Astrocyte (in vitro differentiated cells and primary cell): ENCODE data around the gene STAP2.

ENCODE experiments used
- CTCF ChIP-seq: IDR thresholded peaks from 2 replicates; pipeline ENCODE4 v1.5.1; 2011; ENCODE audit warnings: low read depth, mild to moderate bottlenecking, inconsistent platforms, low read length, moderate library complexity; ENCODE audit not compliant: insufficient read depth
- EZH2 ChIP-seq: IDR thresholded peaks from 2 replicates; pipeline ENCODE4 v1.6.1; 2012; ENCODE audit warnings: mild to moderate bottlenecking, low read length, inconsistent platforms; ENCODE audit not compliant: insufficient read depth

- TF ChIP-seq CTCF (no peak), EZH2 (no peak)
Observed at GRCh38 chr19:4316956-4317355, 21.7 kb downstream of the STAP2 start.
